OCI-LY1 (cell line): Measurements from ENCODE around the gene CHN1.

Experiments
- EZH2 ChIP-seq: fragments of 200-600 bp; sonication (generic), shearing (Covaris generic); IDR thresholded peaks from 2 replicates; pipeline ENCODE4 v1.8.0; 2017; ENCODE audit warnings: borderline replicate concordance, mixed run types, mild to moderate bottlenecking, antibody characterized with exemption, low read length, moderate library complexity, mixed read lengths
- TF ChIP-seq, protein P1 (sequence below): fragments of 200-600 bp; sonication (generic), shearing (Covaris generic); IDR thresholded peaks from 2 replicates; pipeline ENCODE4 v1.5.1; 2017; ENCODE audit warnings: mild to moderate bottlenecking, antibody characterized with exemption, low read length, moderate library complexity, mixed read lengths

- TF ChIP-seq, protein P1, sequence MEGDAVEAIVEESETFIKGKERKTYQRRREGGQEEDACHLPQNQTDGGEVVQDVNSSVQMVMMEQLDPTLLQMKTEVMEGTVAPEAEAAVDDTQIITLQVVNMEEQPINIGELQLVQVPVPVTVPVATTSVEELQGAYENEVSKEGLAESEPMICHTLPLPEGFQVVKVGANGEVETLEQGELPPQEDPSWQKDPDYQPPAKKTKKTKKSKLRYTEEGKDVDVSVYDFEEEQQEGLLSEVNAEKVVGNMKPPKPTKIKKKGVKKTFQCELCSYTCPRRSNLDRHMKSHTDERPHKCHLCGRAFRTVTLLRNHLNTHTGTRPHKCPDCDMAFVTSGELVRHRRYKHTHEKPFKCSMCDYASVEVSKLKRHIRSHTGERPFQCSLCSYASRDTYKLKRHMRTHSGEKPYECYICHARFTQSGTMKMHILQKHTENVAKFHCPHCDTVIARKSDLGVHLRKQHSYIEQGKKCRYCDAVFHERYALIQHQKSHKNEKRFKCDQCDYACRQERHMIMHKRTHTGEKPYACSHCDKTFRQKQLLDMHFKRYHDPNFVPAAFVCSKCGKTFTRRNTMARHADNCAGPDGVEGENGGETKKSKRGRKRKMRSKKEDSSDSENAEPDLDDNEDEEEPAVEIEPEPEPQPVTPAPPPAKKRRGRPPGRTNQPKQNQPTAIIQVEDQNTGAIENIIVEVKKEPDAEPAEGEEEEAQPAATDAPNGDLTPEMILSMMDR: no peak
- TF ChIP-seq EZH2: no peak
Observed at GRCh38 chr2:174952607-174953006, 52.6 kb downstream of the CHN1 start.
